Panc1 (cell line): ENCODE data around the gene FXYD3. TPM values are rescaled to one million over a fixed set of nuclear protein-coding genes. Genes with fewer than 3 reads are reported as not detected.

Experiments
- ATAC-seq: fragments of 200-7000 bp; cut with Tn5 transposase; 2 replicates; pipeline ENCODE4 v1.9.1; 2020; ENCODE audit warnings: mild to moderate bottlenecking, moderate library complexity
- BruUV-seq: library from RNA; stranded (reverse); fragments of 400-500 nt; replicated peaks from 2 replicates; lab custom pipeline; 2021; lab: Mats Ljungman, UMichigan
- CTCF ChIA-PET: fragments of 300-600 bp; sonication (Branson Sonifier 250); formaldehyde crosslinking; loops from one replicate; lab custom pipeline; 2022; ENCODE audit warnings: antibody characterized with exemption; lab: Charles Lee
- POLR2A ChIA-PET: fragments of 300-600 bp; sonication (Branson Sonifier 250); formaldehyde crosslinking; loops from one replicate; lab custom pipeline; 2022; ENCODE audit warnings: antibody characterized with exemption; lab: Charles Lee
- DNase-seq: peaks from one replicate; pipeline ENCODE4 v3.0.0-alpha.2; 2010; ENCODE audit warnings: low read depth, low spot score
- H3K27ac ChIP-seq: 2 replicates; pipeline ENCODE4 v1.5.1; 2011; ENCODE audit warnings: mild to moderate bottlenecking, low read length, inconsistent platforms
- H3K27me3 ChIP-seq: fragments of 200-500 bp; sonication (Bioruptor generic); 2 replicates; pipeline ENCODE4 v1.6.0; 2014; ENCODE audit warnings: low read length, inconsistent platforms; ENCODE audit not compliant: control insufficient read depth, insufficient read depth
- H3K36me3 ChIP-seq: fragments of 200-500 bp; sonication (Bioruptor generic); 2 replicates; pipeline ENCODE4 v1.5.1; 2014; ENCODE audit warnings: inconsistent platforms, mild to moderate bottlenecking, low read length, moderate library complexity; ENCODE audit not compliant: control insufficient read depth, insufficient read depth
- H3K4me1 ChIP-seq: 2 replicates; pipeline ENCODE4 v1.5.1; 2011; ENCODE audit warnings: inconsistent platforms, mild to moderate bottlenecking, low read length, moderate library complexity; ENCODE audit not compliant: control insufficient read depth, insufficient read depth
- H3K4me3 ChIP-seq, 2 experiments: 2 replicates each; pipeline ENCODE4 v1.5.1; 2011 to 2012; ENCODE audit warnings: low read depth in 2 of 2, low read length in 2 of 2, mild to moderate bottlenecking in 2 of 2, inconsistent platforms in 1 of 2, moderate library complexity in 1 of 2
- H3K9me3 ChIP-seq: fragments of 200-500 bp; sonication (Bioruptor generic); 2 replicates; pipeline ENCODE4 v1.5.1; 2014; ENCODE audit warnings: low read depth, mild to moderate bottlenecking, inconsistent platforms, low read length, moderate library complexity; ENCODE audit not compliant: control insufficient read depth, insufficient read depth
- CTCF ChIP-seq: fragments of 450-650 bp; IDR thresholded peaks from 2 replicates; pipeline ENCODE4 v1.5.1; 2017; ENCODE audit warnings: mild to moderate bottlenecking
- POLR2AphosphoS5 ChIP-seq: IDR thresholded peaks from 2 replicates; pipeline ENCODE4 v1.6.1; 2012; ENCODE audit warnings: mild to moderate bottlenecking, low read depth, low read length, moderate library complexity
- REST ChIP-seq, 2 experiments: IDR thresholded peaks; 2 replicates each; pipeline ENCODE4 v1.6.1; 2011 to 2012; ENCODE audit warnings: low read depth in 2 of 2, control low read depth in 1 of 2, low read length in 1 of 2, mild to moderate bottlenecking in 1 of 2, moderate library complexity in 1 of 2; ENCODE audit not compliant: insufficient read depth in 1 of 2
- SIN3A ChIP-seq: IDR thresholded peaks from 2 replicates; pipeline ENCODE4 v1.6.1; 2012; ENCODE audit warnings: low read depth, mild to moderate bottlenecking, low read length, moderate library complexity, borderline replicate concordance; ENCODE audit not compliant: insufficient read depth
- TCF7L2 ChIP-seq: IDR thresholded peaks from 2 replicates; pipeline ENCODE4 v1.6.1; 2011; ENCODE audit warnings: mild to moderate bottlenecking, low read depth, low read length, inconsistent platforms
- in situ Hi-C: cut with HindIII; loops from 2 replicates; pipeline ENCODE4 v1.10.0; 2016; ENCODE audit warnings: low sequenced_read_pairs, low pct_unique_long_range_greater_than_20kb
- intact Hi-C: fragments of 100-400 bp; cut with micrococcal nuclease; formaldehyde crosslinking; loops from one replicate; pipeline ENCODE4 v1.10.0; 2022; ENCODE audit not compliant: unreplicated experiment
- total RNA-seq: library from RNA; stranded (reverse); gene quantifications from one replicate; pipeline ENCODE4 v1.2.1, GENCODE V29; 2021; ENCODE audit not compliant: unreplicated experiment

FXYD3 gene
- total RNA-seq, 1 experiment from 2014 or later, result not detected

GRCh38 chr19:35144259-35144599 is 28.6 kb downstream of the FXYD3 start:
- in situ Hi-C loops (no loop called here), intact Hi-C loops (no loop called here)
- ATAC-seq, result no peak
- H3K36me3 ChIP-seq, result no peaks in the 10 kb centered on the region; the same call in none of the 2 replicates
- peaks cover 13% of the 10 kb centered on the region for H3K4me1 ChIP-seq
- DNase-seq, result no peak
- no TSS peak for BruUV-seq
- no peak overlapping the region for H3K4me3 ChIP-seq
- TF ChIP-seq POLR2AphosphoS5 (no peak), TCF7L2 (no peak), REST (IDR thresholded peaks at IDR 0.05; ENCODE audit: insufficient read depth in 1 of 2, low read depth in 2 of 2, low read length in 1 of 2) (no peak), CTCF (no peak), SIN3A (no peak)
- no peak overlapping the region for H3K27ac ChIP-seq
- POLR2A ChIA-PET, result no interaction called here
- no peaks in the 10 kb centered on the region for H3K9me3 ChIP-seq
- H3K27me3 ChIP-seq, result peaks cover 19% of the 10 kb centered on the region
- CTCF ChIA-PET, result interaction anchor here (0.6 kb wide), 1 partner anchor 93 kb away, joined by 4 read pairs; no protein-coding TSS in a partner anchor

DNA sequence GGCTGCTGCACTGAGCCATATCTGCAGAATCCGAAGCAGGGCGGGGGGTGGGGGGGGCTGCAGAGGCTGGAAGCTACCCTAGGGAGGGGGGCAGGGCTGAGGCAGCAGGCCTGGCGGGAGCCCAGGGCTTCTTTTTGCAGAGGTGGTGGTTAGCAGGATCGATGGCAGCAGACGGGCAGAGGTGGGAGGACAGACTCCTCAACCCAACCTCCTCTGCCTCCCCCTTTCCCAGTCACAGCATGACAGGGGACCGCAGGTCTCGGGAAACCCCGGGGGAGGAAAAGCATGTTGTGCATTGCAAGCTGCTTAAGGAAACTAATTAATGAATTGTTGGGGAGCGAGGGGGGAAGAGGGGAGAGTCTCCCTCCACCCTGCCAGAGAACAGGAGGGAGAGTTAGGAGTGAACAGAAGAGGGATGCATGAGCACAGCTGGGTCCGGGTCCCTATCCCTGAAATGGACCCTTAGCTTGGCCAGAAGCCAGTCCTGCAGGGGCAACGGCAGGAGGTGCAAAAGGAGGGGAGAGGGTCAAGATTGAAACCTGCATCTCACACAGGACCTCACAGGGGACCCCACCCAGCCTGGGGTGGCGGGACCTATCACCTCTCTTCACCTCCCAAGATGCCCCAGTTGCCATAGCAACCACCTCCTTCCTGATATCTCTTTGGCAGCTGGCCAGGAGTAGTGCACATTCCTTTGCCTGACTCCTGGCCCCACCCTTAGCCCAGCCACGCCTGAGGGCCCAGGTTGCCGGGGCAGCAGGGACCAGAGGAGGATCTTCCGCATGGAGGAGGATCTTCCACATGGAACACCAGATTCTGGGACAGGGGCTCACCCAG is 29.2 kb downstream of the FXYD3 start:
- ATAC-seq (no peak), DNase-seq (no peak)
- Histone ChIP-seq H3K27ac (no peak overlapping the region), H3K9me3 (no peaks in the 10 kb centered on the region), H3K36me3 (no peaks in the 10 kb centered on the region; the same call in none of the 2 replicates), H3K4me1 (peaks cover 13% of the 10 kb centered on the region), H3K4me3 (no peak overlapping the region), H3K27me3 (peaks cover 19% of the 10 kb centered on the region)
- POLR2A ChIA-PET, result no interaction called here
- in situ Hi-C loops (no loop called here), intact Hi-C loops (no loop called here)
- TF ChIP-seq TCF7L2 (no peak), CTCF (no peak), POLR2AphosphoS5 (no peak), SIN3A (no peak), REST (IDR thresholded peaks at IDR 0.05; ENCODE audit: insufficient read depth in 1 of 2, low read depth in 2 of 2, low read length in 1 of 2) (no peak)
- CTCF ChIA-PET, result interaction anchor here (0.6 kb wide), 1 partner anchor 93 kb away, joined by 4 read pairs; no protein-coding TSS in a partner anchor
- no TSS peak for BruUV-seq
